BLaER1 treated with 17β-estradiol and CSF1 and Interleukin-3, amounts not matched to agents 10 nM and 100 nM (cell line): ENCODE data around the gene MLN.
A peak's percentile ranks its signal among the peaks of the same experiment; 100 is the strongest.
"Not testable (repeated sequence)": the region's sequence is repeated elsewhere in the genome, so short reads cannot be mapped to it uniquely, and the experiment has no call there.

Source experiments
- H3K27ac ChIP-seq, 11 experiments: shearing (Covaris generic); formaldehyde crosslinking; 2 replicates each; pipeline ENCODE4 v1.8.1; 2022
- H3K27me3 ChIP-seq, 11 experiments: shearing (Covaris generic); formaldehyde crosslinking; 2 replicates each; pipeline ENCODE4 v1.8.1; 2022
- H3K36me3 ChIP-seq, 11 experiments: shearing (Covaris generic); formaldehyde crosslinking; 2 replicates each; pipeline ENCODE4 v1.8.1; 2022
- H3K4me1 ChIP-seq, 10 experiments: shearing (Covaris generic); formaldehyde crosslinking; 2 replicates each; pipeline ENCODE4 v1.8.1; 2022
- H3K4me2 ChIP-seq, 11 experiments: shearing (Covaris generic); formaldehyde crosslinking; 2 replicates each; pipeline ENCODE4 v1.8.1; 2022
- H3K4me3 ChIP-seq, 10 experiments: shearing (Covaris generic); formaldehyde crosslinking; 2 replicates each; pipeline ENCODE4 v1.8.1; 2022
- H3K9ac ChIP-seq, 11 experiments: shearing (Covaris generic); formaldehyde crosslinking; 2 replicates each; pipeline ENCODE4 v1.8.1; 2022
- H3K9me3 ChIP-seq, 11 experiments: shearing (Covaris generic); formaldehyde crosslinking; replicated peaks in 1 of 11; 2 replicates each; pipeline ENCODE4 v1.8.1; 2022
- H4K20me1 ChIP-seq, 11 experiments: shearing (Covaris generic); formaldehyde crosslinking; 2 replicates each; pipeline ENCODE4 v1.8.1; 2022
- Cebpa-rat ChIP-seq, 11 experiments: shearing (Covaris generic); IDR thresholded peaks; 2 replicates each; pipeline ENCODE4 v1.8.1; 2022

The MLN gene

DNA sequence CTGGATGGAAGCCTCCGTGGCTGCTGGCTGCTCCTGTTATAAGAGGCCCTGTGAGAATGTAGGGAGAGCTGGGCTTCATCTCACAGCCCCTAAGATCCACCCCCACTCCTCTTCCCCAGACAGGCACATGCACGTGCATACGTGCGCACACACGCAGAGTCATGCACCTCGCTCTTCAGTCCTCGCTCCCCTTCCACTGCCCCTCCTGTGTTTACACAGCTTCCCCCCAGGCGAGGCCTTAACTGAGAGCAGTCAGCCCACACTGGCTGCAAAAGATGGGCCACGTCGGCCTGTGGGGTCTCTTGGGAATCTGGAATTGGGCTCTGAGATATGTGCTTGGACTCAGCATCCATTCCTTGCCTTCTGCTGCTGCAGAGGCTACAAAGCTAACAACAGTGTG, 35.2 kb upstream of the MLN start:
- no peaks in the 10 kb centered on the region for H3K27me3 ChIP-seq
- H3K27ac ChIP-seq = peak overlapping the region in 9 of 11 experiments; percentile 71 to 86 (median 79); a peak in 17 of 22 replicates
- peaks cover 0 to 14% (median 6%) of the 10 kb centered on the region in 11 experiments; a peak in 15 of 22 replicates for H3K9me3 ChIP-seq
- no peak for TF ChIP-seq Cebpa-rat (IDR thresholded peaks at IDR 0.05)
- peak overlapping the region in 6 of 11 experiments; percentile 6 to 63 (median 46); a peak in 8 of 22 replicates for H3K9ac ChIP-seq
- no peaks in the 10 kb centered on the region for H4K20me1 ChIP-seq
- H3K4me3 ChIP-seq = no peak overlapping the region; a peak in 1 of 20 replicates
- peaks cover 35 to 69% (median 55%) of the 10 kb centered on the region in 10 experiments for H3K4me1 ChIP-seq
- H3K4me2 ChIP-seq = peak overlapping the region; percentile 44 to 92 (median 84); a peak in 21 of 22 replicates
- H3K36me3 ChIP-seq = no peaks in the 10 kb centered on the region

DNA sequence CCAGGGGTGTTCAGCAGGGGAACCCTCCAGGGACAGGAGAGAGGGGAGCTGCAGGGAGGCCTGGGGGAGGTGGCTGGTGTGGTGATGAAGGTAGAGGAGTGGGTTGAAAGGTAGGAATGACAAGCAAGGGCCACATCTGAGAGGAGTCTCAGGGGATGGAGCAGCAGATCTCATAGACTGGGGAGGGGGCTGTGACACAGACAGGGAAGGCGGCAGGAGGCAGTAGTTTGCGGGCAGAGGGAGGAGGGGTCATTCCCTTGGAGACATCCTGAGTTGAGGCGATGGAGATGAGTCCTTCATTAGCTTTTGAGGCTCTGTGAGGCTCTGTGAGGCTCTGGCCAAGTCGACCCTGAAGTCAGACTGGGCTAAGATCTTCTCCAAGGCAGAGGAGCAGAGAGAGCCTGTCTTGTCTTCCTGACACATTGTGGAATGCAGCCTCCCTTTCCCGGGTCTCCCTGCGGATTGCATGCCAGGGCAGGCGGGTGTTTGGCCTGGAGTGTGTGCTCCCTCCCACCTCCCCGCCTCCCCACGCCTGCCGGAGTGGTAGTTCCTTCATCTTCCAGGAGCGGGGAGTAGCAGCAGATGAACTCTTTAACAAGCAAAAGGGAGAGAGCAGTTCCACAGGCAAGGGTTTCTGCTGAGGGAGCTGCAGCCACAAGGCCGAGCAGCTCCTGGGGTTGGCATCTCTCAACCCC, 34.3 kb upstream of the MLN start:
- Histone ChIP-seq H3K4me3 (no peak overlapping the region), H3K4me2 (peak overlapping the region; percentile 44 to 92 (median 84)), H3K9me3 (peaks cover 0 to 22% (median 11%) of the 10 kb centered on the region in 11 experiments; a peak in 16 of 22 replicates), H3K9ac (peak overlapping the region in 7 of 11 experiments; percentile 6 to 61 (median 45); a peak in 6 of 22 replicates), H3K36me3 (no peaks in the 10 kb centered on the region), H4K20me1 (no peaks in the 10 kb centered on the region), H3K27me3 (no peaks in the 10 kb centered on the region), H3K27ac (peak overlapping the region in 9 of 11 experiments; percentile 71 to 86 (median 79); a peak in 15 of 22 replicates), H3K4me1 (peaks cover 35 to 65% (median 53%) of the 10 kb centered on the region in 10 experiments)
- TF ChIP-seq Cebpa-rat (IDR thresholded peaks at IDR 0.05) = no peak

DNA sequence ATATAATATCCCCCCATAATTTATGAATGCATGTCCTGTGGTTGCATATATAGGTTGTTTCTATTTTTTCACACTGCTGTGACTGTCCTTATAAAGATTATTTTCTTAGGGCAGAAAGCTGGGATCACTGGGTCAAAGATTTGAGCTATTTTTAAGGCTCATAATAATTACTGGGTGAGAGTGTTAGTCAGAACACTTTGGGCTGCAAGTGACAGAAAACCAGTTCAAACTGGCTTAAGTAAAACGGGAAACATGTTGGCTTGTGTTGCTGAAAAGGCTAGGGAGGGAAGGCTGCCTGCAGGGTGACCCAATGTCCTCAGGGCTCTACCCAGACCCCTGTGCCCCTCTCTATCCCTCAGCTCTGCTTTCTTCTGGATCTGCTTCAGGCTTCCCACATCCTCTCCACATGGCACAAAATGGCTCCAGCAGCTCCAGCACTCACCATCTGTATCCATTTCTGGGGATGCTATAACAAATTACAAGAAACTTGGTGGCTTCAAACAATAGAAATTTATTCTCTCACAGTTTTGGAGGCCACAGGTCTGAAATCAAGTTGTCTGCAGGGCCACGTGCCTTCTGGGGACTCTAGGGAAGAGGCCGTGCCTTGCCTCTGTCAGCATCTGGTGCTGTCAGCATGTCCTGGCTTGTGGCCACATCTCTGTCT, 33.1 kb upstream of the MLN start:
- Histone ChIP-seq H3K4me1 (peaks cover 35 to 53% (median 44%) of the 10 kb centered on the region in 10 experiments), H4K20me1 (no peaks in the 10 kb centered on the region), H3K27ac (no peak overlapping the region), H3K4me2 (no peak overlapping the region), H3K9me3 (peaks cover 0 to 22% (median 11%) of the 10 kb centered on the region in 11 experiments; a peak in 16 of 22 replicates), H3K4me3 (no peak overlapping the region), H3K27me3 (no peaks in the 10 kb centered on the region), H3K36me3 (no peaks in the 10 kb centered on the region), H3K9ac (no peak overlapping the region)
- TF ChIP-seq Cebpa-rat (IDR thresholded peaks at IDR 0.05) = no peak

GRCh38 chr6:33834401-33835392, 30.9 kb upstream of the MLN start:
- Histone ChIP-seq H3K27ac (no peak overlapping the region), H3K4me1 (peaks cover 21 to 31% (median 23%) of the 10 kb centered on the region in 10 experiments), H3K9ac (no peak overlapping the region), H3K36me3 (no peaks in the 10 kb centered on the region), H3K27me3 (no peaks in the 10 kb centered on the region), H3K4me2 (peak overlapping the region in 2 of 11 experiments; percentile 8 to 32; a peak in 2 of 22 replicates), H3K4me3 (no peak overlapping the region), H3K9me3 (peaks cover 0 to 22% (median 11%) of the 10 kb centered on the region in 11 experiments; a peak in 16 of 22 replicates), H4K20me1 (peaks cover 0 to 4% (median 0%) of the 10 kb centered on the region in 11 experiments; a peak in 1 of 22 replicates)
- TF ChIP-seq Cebpa-rat (IDR thresholded peaks at IDR 0.05) = no peak

DNA sequence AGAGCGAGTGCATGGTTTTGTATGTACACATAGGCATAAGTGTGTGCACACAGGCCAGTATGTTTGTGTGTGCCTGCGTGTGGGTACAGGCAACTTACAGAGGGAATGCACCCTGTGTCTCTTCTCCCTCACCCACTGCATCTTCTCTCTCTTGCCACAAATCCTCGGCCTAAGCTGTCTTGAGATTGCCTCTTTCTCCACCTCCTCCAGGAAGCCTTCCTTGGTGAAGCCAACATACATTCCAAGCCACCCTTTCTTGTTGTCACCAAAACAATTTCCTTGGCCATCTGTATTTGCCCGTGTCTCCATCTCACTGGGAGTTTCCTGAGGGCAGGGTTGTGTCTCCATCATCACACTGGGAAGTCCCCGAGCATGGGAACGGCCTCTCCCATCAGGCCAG, 29.8 kb upstream of the MLN start:
- Histone ChIP-seq H3K27me3 (no peaks in the 10 kb centered on the region), H3K9ac (no peak overlapping the region), H3K36me3 (no peaks in the 10 kb centered on the region), H4K20me1 (peaks cover 0 to 10% (median 0%) of the 10 kb centered on the region in 11 experiments; a peak in 1 of 22 replicates), H3K27ac (no peak overlapping the region), H3K4me3 (no peak overlapping the region), H3K4me2 (no peak overlapping the region), H3K4me1 (peaks cover 10 to 20% (median 12%) of the 10 kb centered on the region in 10 experiments), H3K9me3 (peaks cover 0 to 22% (median 11%) of the 10 kb centered on the region in 11 experiments; a peak in 16 of 22 replicates)
- no peak for TF ChIP-seq Cebpa-rat (IDR thresholded peaks at IDR 0.05)

DNA sequence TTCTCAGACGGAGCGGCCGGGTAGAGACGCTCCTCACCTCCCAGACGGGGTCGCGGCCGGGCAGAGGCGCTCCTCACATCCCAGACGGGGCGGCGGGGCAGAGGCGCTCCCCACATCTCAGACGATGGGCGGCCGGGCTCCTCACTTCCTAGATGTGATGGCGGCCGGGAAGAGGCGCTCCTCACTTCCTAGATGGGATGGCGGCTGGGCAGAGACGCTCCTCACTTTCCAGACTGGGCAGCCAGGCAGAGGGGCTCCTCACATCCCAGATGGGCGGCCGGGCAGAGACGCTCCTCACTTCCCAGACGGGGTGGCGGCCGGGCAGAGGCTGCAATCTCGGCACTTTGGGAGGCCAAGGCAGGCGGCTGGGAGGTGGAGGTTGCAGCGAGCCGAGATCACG, 29.0 kb upstream of the MLN start:
- H3K4me2 ChIP-seq, H3K9ac ChIP-seq, H3K27me3 ChIP-seq, H3K4me3 ChIP-seq, H3K27ac ChIP-seq, H3K36me3 ChIP-seq: not testable (repeated sequence)
- peaks cover 2 to 12% (median 5%) of the 10 kb centered on the region in 10 experiments; a peak in 18 of 20 replicates for H3K4me1 ChIP-seq
- peaks cover 0 to 15% (median 0%) of the 10 kb centered on the region in 11 experiments; a peak in 2 of 22 replicates for H4K20me1 ChIP-seq
- peaks cover 0 to 22% (median 11%) of the 10 kb centered on the region in 11 experiments; a peak in 16 of 22 replicates for H3K9me3 ChIP-seq

DNA sequence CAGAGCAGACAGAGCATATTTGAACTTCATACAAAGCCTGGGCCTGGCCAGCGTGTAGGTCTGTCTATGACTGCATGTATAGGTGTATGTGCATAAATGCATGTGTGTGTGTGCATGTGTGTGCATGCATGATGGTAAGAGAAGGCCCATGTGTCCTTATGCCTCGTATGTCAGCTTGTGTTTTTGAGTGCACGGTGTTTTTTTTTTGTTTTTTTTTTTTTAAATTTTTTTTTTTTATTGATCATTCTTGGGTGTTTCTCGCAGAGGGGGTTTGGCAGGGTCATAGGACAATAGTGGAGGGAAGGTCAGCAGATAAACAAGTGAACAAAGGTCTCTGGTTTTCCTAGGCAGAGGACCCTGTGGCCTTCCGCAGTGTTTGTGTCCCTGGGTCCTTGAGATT, 27.9 kb upstream of the MLN start:
- not testable (repeated sequence) for H3K36me3 ChIP-seq, H3K27me3 ChIP-seq, H3K4me1 ChIP-seq, H3K4me2 ChIP-seq, H3K9ac ChIP-seq, H3K27ac ChIP-seq, H3K4me3 ChIP-seq
- peaks cover 0 to 19% (median 0%) of the 10 kb centered on the region in 11 experiments; a peak in 2 of 22 replicates for H4K20me1 ChIP-seq
- peaks cover 0 to 16% (median 7%) of the 10 kb centered on the region in 11 experiments; a peak in 15 of 22 replicates for H3K9me3 ChIP-seq

- no peak overlapping the region for H3K4me2 ChIP-seq
- no peak for TF ChIP-seq Cebpa-rat (IDR thresholded peaks at IDR 0.05)
- H3K27ac ChIP-seq = no peak overlapping the region
- peaks cover 0 to 19% (median 0%) of the 10 kb centered on the region in 11 experiments; a peak in 2 of 22 replicates for H4K20me1 ChIP-seq
- H3K36me3 ChIP-seq = no peaks in the 10 kb centered on the region
- no peaks in the 10 kb centered on the region for H3K27me3 ChIP-seq
- H3K4me3 ChIP-seq = no peak overlapping the region
- H3K4me1 ChIP-seq = peaks cover 0 to 8% (median 0%) of the 10 kb centered on the region in 10 experiments; a peak in 4 of 20 replicates
- H3K9me3 ChIP-seq = peaks cover 0 to 16% (median 7%) of the 10 kb centered on the region in 11 experiments; a peak in 12 of 22 replicates
- H3K9ac ChIP-seq = no peak overlapping the region
Observed at GRCh38 chr6:33830635-33831240, 26.9 kb upstream of the MLN start.
